DMS79 treated with DMSO at 0.1 percent for 48 hours (cell line): Measurements from ENCODE around the gene EPHA5.
"Not testable (repeated sequence)": the region's sequence is repeated elsewhere in the genome, so short reads cannot be mapped to it uniquely, and the experiment has no call there.

Experiments used
- DNase-seq: peaks from one replicate; lab custom pipeline; 2025; lab: John Stamatoyannopoulos, UW

Gene EPHA5

DNA sequence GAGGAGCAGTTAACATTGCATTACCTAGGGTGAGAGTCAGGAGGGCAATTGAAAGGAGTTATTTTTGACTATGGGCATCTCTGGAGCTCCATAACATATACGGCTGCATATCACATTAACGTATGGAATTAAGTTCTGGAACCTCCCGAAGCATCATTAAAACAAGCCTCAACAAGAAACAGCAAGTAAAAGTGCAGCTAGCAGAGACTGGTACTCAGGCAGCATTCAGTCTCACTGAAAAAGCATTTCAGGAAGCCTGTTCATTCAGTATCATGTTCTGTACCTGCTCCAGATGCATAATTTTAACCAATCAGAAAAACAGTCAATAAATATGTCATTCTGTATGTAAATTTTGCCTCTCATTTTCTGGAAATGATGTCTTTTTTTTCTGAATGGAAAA lies 299.6 kb downstream of the EPHA5 start:
- DNase-seq = no peak

DNA sequence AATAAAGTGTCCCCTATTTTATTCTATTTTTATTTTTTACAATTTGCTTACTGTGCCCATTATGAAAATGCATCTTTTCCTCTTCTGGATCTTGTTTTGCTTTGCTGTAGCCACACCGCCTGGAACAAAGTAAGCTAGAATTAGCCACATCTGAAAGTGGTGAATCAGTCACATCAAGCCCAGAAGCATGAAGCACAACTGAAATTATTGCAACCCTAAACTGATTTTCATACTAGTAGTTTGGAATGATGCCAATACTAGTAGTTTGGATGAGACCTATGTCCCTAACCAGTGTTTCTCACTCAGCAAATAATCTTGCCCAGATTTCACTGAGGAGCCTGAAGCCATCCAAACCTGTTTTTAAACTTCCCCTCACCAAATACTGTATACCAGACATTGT lies 303.0 kb downstream of the EPHA5 start:
- no peak for DNase-seq

DNA sequence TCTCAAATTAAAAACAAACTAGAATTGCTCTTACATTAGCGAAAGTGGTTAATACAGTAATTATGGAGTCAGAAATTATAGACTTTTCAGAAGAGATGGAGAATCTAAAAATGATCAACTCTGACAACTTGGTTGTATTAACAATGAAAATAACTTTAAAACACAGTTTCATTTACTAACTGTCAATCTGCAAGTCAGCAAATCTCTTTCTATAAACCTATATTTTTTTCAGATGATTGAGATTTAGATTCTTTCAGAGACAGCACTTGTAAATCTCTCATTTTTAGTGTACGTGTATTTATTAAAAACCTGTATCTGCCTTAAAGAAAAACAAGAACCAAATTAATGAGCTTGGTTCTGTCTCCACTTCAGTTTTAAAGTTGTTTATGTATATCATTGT lies 311.4 kb downstream of the EPHA5 start:
- DNase-seq = no peak

DNA sequence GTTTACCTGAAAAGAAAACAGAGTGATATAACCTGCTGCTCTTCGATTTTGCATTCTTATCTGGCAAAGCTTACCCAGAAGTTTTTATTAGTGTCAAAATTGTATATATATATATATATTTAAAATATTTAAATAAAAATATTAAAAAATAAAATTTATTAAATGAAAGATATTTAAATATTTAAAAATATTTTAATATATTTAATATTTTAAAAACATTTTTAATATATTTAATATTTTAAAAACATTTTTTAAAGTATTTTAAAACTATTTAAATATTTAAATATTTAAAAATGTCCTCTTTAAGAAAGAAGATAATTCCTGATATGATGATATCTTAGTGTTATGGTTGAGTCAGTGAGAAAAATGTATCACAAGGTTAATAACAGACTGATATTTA lies 317.2 kb downstream of the EPHA5 start:
- DNase-seq = no peak

DNA sequence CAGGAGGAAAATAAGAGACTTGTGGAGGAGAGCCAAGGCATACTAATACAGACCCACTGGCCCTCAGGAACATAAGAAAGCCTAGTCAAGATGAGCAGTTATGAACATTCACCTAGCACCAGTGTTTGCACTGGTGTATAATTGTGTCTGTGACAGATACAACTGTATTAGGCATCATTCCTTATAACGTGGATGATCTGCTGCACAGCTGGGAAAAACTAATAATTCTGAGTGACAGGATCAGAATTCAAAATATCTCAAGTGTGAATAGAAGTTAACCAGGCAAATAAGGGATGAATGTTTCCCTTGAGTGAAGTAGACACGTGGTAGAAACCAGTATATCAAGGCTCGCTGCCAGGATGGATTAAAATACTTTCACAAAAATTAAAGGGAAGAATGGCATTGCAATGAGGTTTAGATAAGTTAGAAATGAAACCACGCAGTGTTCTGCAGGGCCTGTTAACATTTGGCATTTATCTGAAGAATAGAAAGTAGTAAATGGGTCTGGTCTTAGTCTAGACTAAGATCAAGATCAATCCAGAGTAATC lies 325.9 kb downstream of the EPHA5 start:
- DNase-seq = no peak

DNA sequence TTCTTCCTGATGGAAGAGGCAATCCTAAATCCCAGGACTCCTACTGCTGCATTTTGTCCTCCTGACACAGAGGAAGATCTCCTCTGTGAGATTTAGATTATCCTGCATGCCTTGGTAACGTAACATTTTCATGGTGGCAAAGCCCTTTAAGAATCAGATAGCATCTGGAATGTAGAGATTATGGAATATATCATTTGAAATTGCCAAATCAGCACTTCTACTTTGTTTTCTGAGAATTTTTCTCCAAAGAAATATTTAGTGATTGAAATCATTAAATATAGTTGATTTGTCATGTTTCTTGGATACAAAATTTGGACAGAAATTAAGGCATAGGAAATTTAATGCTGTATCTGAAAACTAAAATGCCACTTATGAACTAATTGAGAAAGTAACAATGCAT lies 326.9 kb downstream of the EPHA5 start:
- no peak for DNase-seq

DNA sequence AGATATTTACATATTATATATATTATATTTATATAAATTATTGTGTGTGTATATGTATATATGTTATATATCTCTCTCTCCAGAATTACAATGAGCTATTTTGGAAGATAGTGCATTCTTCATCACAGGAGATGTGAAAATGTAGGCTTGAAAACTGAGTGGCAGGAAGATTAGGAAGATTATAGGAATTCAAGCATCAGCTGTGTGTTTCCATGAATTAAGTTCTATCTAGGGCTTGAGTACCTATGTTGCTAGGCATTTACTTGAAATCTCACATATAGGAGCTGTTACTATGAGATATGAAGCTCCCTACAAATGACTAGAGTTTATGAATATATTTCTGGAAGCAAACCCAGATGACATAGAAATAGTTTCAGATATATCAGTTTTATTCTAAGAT lies 328.7 kb downstream of the EPHA5 start:
- no peak for DNase-seq

DNA sequence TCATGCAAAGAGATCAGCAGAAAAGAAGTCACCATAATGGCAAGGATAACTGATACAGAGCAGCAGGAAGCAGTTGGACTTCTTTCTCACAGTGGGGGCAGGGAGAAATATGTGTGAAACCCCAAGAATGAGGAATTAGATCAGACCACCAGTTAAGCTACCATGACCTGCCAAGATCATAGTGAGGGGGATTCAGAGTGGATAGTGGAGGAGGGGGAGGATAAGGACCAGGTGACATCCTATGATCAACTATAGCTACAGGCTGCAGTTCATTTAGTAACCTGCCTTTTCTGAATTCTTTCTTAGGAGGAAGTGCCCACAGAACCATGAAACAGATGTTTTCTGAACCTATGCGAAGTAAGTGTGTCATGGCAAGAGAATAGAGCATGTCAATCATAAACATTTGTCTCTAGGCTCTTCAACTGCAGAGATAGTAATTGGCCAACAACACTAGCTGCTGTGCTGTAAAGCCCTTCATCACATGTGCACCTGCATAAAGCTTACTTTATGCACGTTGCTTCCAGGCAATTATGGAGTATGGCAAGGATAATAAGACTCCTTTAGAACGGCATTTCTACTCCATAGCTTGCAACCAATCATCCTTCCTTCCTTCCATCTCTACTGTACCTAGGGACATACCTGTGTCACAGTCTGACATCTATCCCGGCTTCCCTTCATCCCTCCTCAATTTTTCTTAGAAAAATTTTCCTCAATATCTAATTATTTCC lies 329.7 kb downstream of the EPHA5 start:
- DNase-seq = no peak

DNA sequence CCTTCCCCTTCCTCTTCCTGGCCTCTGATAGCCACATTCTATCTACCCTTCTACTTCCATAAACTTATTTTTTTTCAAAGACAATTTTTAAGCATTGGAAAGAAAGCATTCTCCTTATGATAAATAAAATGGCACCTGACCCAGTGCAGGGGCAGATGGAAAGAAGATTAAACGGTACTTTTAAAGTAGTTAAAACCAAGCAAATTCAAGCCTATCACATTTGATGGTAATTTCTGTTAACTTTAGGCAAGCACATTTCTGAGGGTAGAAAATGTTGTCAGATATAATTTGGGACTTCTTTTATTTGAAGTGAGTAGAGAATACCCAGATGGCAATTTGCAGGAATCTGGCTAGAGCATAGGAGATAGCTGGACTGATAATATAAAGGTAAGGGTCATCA lies 332.9 kb downstream of the EPHA5 start:
- DNase-seq = no peak

DNA sequence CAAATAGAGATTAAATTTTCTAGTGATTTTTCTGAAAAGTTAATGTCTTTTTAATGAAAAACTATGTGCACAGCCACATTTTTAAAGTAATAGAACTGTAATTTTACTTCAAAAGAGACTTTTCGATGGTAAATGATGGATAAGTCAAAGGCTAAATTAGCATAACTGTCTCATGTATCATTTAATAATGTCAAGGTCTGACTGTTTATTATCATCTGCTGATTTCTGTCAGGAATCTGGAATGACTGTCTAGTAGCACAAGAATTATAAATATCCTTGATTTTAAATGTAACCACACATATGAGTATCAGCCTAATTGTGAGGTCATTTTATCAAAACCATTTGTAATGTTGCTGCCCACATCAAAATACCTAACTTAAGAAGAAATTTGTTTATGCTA lies 333.8 kb downstream of the EPHA5 start:
- DNase-seq = no peak

DNA sequence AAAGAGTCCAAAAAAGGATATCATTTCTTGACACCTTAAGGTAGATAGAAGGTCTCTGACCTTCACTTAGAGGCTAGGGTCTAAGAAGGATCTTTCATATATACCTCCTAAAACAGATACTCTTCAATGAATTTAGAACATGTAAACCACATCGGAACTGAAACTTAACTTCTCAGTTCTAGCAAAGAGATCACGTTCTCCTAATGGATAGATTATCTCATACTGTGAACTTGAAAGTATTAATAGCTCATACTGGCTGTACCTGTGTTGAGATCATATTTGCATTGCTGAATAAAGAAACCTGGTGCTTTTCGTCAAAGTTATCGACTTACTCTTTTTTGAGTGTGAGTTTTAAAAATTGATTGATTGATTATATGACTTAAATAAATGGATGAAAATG lies 353.8 kb downstream of the EPHA5 start:
- no peak for DNase-seq

DNA sequence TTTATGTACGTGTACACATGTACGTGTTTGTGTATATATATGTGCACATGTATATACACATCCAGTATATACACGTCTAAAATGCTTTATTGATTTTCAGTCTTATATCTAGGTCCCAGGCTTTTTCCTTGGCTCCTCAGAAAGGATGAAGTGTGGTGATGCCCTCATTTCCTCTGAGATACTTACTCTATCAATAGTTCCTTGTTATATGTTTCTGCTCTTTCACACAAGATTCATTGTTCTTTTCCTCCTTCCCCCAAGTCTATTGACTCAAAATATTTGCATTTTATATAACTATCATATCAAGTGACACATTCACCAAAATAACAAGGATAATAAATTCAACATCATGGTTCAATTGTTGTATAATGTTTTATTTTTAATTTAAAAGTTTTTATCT lies 359.2 kb downstream of the EPHA5 start:
- no peak for DNase-seq

DNA sequence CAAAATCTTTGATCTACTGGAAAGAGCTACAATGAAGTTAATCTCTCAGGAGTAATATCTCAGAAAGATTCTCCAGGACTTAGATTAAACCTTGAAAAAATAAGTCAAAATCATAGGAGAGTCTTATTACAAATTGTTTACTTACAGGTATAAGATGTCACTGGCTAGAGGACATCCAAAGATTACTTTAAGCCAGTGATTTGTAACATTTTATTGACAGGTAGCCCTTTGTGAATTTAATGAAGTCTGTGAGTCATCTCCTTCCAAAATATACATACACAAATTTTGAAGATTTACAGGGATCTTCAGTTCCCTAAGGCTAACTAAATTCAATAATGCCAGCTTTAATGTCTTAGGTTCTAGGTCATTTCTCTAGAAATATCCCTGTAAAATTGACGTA lies 359.7 kb downstream of the EPHA5 start:
- no peak for DNase-seq

DNA sequence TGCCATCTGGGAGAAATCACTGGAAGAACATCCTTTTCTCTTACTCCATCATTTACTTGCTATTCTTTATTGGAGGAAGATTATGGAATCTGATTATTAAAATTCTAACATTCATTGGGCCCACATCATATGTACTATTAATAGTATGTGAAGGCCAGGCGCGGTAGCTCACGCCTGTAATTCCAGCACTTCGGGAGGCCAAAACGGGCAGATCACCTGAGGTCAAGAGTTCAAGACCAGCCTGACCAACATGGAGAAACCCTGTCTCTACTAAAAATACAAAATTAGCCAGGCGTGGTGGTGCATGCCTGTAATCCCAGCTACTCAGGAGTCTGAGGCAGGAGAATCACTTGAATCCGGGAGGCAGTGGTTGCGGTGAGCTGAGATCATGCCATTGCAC lies 361.7 kb downstream of the EPHA5 start:
- DNase-seq = not testable (repeated sequence)

DNA sequence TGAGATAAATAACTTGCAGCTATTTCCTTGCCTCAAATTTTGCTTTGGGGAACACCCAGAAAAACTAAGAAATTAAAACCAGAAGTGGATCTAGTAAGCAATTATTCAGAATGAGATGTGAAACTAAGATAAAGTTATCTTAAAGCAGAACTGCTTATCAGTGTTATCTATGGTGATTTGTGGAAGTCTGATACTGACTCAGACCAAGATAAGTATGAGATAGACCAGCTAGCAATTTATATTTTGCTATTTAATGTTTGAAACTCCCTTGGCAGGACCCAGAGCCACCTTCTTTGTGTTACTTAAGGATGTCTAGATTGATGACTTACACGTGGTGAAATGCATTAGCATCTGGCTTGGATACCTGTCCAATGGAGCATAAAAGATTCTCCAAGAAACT lies 368.1 kb downstream of the EPHA5 start:
- DNase-seq = no peak

DNA sequence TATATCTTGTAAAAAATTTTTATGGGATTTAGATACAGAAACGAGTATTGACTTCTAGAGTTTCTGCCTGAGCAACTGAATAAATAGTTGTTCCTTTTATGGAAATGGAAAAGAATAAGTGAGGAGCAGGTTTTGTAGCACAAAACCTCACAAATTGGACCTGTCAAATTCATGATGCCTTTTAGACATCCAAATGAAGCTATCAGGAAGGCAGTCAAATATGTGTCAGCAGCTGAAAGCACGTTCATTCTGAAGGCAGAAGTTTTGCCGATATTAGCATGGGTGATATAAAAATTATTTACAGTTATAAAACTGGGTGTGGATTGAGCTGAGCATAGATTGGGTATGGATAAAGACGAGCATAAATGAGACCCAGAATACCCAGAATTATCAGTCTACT lies 374.0 kb downstream of the EPHA5 start:
- no peak for DNase-seq

DNA sequence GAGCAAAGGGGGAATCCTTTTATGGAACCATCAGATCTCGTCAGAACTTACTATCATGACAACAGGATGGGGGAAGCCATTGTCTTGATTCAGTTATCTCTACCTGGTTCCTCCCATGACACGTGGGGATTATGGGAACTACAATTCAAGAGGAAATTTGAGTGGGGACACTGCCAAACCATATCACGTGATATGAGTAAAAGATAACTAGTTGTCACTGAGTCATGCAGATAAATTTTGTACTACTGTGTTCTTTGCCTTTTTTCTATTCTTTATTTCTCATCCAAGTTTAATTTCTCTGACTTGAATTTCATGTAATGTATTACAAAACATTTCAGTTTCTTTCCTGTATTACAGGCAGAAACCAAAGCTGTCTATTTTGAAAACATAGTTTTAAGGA lies 383.2 kb downstream of the EPHA5 start:
- no peak for DNase-seq
